ENCODE results near the gene CMTM1.

Gene CMTM1

DNA sequence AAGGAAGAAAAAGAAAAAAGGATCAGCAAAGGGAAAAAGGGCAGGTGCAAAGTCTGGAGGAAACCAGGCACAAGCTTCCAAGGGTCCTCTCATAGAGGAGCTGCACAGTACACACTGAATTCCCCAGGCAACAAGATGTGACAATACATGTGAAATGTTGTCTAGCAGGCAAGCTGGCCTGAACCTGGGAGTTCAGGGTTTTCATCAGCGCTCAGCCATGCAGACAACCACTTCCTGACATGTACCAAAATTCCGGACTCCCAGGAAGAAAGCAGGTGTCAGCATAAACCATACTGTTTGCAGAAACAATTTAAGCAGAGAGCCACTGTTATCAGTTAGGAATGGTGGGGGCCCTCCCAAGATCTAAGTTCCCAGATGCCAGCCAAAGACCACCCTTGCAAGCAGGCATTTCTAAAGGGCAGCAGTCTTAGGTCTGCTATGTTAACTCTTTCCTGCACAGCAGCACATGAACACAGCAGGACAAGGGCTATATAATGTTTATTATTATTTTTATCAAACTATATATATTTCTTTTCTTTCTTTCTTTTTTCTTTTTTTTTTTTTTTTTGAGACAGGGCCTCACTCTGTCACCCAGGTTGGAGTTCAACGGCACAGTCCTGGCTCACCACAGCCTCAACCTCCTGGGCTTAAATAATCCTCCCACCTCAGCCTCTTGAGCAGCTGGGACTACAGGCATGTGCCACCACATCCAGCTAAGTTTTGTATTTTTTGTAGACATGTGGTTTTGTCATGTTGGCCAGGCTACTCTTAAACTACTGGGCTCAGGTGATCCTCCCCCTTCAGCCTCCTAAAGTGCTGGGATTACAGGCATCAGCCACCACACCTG lies 26.4 kb upstream of the CMTM1 start:
- DNase-seq = no peak

DNA sequence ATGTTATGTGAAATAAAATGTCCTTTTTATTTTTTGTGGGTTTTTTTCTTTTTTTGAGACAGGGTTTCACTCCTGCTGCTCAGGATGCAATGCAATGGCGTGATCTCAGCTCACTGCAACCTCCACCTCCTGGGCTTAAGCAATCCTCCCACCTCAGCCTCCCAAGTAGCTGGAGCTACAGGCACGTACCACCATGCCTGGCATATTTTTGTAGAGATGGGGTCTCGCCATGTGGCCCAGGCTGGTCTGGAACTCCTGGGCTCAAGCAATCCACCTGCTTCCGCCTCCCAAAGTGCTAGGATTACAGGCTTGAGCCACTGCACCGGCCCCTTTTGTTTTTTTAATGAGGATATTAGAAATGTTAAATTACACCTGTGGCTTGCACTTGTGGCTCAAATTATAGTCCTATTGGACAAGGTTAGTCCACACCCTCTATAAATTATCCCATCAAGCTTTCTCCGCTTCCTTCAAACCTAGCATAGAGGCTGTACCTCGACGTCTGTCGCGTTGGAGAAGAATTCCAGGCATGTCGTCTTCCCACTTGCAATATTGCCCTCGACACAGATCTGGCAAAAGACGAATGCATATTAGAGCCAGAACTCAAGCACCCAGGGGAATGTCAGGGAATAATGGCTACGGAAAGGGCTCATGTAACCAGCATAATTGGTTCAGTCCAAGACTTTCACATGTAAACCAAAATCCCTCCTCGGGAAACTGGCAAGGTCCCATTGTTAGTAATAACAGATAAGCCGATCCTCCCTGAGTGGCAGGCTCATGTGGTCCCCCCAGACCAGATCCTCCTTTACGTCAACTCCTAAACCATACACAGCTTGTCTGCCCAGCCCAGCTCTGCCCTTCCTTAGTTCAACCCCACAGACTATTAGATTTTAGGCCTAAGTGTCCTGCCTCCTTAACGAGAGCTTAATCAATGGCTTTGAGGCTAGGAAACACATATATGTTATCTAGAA lies 24.6 kb upstream of the CMTM1 start:
- no peak for DNase-seq

DNA sequence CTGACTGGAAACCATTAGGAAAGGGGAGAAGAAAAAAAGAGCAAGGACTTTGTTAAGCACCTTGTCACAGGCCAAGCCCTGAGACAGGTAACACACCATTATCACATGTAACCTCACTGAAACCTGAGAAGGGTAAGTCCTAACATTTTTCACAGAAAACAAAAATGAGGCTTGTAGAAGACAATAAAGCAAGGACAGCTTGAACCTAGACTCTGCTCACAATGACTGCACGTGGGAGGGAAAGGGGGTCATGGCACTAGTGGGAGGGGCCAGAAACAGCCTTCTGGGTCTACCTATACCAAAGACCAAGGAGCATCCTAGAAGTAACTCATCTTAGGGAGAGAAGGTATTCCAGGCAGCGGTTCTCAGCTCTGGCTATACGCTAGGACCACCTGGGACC lies 23.8 kb upstream of the CMTM1 start:
- DNase-seq = no peak

DNA sequence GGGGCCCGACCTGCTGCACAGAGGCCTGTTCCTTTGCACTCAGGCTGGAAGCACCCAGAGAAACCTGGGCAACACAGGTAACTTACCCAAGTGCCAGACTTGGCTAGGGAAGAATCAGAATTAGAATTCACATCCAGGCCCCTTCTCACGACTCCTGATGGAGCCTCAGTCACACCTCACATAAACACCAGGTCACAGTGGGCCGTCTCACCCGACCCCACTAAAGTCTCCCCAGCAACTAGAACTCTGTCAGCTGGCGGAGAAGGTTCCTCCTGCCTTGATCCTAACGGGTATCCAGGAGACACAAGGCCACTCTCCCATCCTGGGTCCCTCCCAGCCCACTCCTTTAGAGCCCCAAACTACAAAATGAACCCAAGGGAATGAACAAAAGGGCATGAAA lies 22.7 kb upstream of the CMTM1 start:
- DNase-seq = no peak

DNA sequence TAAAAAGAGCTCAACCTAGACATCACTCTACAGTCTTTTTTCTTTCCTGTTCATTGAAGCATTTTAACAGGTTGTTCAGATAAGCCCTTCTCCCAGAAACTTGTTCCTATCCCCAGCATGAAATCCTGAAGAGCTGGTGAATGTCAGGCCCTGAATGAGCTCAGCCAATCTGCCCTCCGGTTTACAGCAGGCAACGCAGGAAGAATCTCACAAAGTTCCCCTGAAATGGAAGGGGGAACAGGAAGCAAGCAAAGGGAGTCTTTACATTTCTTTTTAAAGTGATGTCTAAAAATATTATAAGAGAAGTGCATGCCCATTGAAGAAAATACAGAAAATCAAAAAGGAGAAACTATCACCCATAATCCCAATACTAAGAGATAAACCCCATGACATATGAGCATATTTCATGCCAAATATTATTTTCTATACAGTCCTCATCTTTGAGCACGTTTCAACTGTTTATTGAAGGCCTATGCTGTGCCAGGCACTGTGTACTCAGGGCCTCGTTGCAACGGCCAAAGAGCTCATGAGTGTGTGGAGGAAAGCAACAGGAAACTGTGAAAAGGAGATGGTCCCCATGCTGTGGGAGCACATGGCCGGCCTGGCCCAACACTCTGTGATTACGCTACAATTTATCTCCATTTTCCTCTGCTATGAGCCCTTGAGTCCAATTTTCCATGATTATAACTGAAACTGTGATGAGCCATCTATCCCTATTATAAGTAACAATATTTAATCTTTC lies 22.1 kb upstream of the CMTM1 start:
- no peak for DNase-seq

DNA sequence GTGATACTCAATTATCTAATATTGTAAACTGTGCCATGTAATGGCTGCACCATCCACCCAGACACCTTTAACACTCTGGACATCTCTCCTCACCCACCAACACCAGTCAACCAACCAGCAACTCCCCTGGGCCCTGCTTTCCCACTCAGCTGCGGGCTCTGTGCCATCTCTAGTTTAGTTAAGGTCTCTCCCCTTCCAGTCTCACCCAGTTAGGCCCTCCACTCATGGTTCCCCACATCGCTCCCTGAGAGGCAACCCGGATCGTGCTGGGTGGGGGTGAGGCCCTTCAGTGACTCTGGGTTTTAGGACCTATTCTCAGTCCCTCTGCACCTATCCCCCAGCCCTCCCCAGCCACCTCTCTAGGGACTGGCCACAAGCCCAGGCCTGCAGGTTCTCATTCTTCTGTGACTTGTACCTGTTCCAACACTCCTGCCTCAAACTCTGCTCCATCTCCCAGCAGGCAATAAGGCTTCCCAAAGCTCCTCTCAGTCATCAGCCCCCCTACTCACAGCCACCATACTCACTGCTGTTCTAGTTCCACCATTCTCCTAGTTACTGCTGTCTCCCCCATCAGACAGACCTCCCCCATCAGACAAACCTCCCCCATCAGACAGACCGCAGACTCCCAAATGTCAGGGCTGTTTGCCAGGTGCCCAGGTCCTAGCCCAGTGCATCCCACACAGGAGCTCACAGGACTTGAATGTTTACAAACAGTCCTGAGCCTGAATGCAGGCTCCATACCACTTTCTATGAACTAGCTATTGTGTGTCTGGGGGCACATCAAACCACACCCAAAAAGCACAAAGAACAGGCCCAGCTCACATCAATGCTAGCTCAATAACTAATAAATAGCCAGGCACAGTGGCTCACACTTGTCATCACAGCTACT lies 18.9 kb upstream of the CMTM1 start:
- DNase-seq = no peak

DNA sequence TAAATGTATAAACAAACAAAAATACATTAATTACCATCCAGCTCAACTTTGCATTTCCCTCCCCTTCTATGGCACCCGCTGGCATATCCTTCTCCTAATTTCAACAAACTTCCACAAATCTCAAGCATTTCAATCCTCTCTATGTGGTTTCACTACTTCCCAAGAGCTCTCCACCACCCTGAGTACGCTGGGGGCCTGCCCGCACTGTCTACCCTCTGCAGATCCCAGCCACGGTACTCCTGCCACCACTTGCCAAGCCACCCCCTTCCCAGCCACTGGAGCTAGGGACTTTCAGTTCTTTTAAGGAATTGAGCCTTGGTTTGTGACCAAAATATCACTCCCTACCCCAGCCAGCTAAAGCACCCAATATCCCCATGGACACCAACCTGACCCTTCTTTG lies 18.2 kb upstream of the CMTM1 start:
- no peak for DNase-seq

DNA sequence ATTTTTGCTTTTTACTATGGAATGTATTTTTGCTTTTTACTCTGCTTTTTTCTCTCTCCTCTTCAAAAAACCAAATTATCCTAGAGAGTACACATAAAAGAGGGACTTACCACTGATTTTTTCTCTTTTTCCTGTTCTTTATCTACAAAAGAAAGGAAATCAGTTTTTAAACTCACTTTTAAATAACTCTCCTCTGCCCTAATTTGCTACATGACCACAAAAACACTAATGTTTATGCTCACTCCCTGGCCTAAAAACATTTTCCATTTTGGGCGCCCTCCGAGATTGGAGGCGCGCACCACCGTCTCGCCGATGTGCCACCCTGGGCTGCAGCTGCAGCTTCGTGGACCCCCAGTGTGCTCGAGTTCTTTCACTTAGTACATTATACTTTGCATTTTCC lies 17.4 kb upstream of the CMTM1 start:
- no peak for DNase-seq

DNA sequence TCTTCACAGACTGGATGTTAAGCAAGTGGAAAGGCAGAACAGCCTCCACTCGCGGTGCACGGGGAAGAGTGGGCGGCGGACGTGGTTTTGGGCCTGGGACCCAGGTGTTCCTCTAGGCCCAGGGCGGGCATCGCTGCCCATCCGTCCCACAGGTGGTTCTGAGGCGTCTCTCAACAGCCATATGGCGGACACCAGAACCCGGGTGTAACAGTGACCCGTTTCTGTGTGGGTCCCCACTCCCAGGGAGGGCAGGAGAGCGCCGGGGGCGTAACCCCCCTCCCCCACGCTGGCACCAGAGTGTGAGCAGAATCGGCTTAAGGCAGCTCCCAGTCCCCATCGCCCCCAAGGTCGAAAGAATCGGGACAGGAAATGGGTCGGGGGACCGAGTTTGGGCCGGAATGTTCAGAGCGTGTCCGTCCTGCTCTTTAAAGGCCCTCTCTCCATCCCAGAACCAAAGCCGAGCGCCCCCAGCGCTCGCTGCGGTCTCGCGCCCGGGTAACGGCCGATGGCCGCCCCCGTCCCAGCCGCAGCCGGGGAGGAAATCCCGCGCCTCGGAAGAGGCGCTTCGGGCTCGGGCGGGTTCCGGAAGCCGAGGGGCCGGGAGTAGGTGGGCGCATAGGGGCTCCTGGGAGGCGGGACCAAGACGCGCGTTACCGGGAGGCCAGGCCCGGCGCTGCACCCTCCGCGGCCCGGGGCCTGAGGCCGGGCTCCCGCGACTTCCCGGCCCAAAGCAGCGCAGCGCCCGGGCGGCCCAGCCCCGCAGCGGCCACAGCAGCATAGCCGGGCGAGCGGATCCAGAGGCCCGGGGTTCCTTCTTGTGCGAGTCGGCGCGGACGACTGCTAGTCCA lies 16.7 kb upstream of the CMTM1 start, which contains the start of gene TK2:
TK2 (minus strand) TSS at position 839 of the 848 bp plus-strand sequence; CDS start at position 778, 61 bp downstream.
- DNase-seq = peak; percentile 68

DNA sequence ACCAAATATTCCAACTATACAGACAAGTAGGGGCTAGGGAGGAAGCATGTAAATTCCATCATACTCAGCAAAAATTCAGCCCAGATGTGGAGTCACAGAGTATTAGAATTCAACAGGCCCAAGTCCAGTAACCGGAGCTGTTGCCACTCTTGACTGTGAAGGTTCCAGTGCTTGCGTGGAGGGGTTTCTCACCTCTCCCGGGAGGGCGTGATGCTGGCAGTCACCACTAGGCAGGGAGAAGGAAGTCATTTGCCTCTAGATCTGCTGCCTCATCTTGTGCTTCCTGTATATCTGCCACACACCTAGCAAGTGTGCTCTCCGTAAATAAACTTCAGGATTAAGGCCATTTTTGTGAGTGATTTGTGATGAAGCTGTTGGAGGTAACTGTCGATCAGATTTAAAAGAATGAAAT lies 14.9 kb upstream of the CMTM1 start:
- DNase-seq = peak; percentile 46

DNA sequence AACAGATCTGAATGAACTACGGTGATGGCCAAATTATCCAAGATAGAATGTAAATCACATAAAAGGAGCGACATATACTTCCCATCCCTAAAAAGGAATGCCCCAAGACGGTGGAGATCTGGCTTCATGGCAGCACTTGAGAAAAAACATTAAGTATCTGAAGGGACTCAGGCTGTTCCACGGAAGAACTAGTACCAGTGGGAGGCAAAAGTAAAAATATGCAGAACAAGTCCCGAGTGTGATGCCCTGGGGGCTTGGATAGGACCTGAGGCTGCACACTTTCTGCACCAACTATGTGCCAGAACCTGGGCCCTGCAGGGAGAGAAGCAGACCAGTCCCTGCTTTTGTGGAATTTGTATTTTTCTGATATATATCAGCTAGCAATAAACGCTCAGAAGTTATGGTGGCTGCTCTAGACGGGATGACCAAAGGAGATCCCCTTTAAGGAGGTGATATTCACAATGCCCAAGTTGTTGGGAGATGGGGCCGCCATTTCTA lies 14.4 kb upstream of the CMTM1 start:
- DNase-seq = peak; percentile 19

DNA sequence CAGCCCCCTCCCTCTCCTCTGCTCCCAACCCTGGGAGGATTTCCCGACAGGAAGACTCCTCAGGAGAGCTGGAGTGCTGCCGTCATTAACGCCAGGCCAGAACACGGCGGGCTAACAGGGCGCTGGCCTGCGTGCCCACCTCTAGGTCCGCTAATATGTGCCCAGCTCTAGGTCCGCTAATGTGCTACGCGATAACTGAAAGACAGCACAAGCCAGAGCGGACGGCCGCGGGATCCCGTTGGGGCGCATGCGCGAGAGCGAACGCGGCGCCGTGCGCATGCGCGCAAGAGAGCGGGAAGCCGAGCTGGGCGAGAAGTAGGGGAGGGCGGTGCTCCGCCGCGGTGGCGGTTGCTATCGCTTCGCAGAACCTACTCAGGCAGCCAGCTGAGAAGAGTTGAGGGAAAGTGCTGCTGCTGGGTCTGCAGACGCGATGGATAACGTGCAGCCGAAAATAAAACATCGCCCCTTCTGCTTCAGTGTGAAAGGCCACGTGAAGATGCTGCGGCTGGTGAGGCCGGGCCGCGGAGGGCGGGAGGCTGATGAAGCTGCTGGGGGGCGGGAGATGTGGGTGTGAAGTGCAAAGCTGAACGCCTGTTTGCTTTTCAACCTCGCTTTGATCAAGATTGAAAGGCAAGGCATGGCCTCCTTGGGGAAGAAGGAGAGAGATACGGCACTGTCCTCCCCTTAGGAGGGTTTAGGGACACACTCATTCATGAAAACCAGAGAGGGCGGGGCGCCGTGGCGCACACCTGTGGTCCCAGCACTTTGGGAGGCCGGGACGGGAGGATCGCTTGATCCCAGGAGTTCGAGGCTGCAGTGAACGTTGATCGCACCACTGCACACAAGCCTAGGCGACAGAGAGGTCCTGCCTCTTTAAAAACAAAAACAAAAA lies 13.7 kb upstream of the CMTM1 start, which contains the start of gene CKLF:
CKLF (plus strand) TSS at position 291 of the 892 bp plus-strand sequence; CDS start at position 431, 140 bp downstream.
- peak; percentile 86 for DNase-seq

DNA sequence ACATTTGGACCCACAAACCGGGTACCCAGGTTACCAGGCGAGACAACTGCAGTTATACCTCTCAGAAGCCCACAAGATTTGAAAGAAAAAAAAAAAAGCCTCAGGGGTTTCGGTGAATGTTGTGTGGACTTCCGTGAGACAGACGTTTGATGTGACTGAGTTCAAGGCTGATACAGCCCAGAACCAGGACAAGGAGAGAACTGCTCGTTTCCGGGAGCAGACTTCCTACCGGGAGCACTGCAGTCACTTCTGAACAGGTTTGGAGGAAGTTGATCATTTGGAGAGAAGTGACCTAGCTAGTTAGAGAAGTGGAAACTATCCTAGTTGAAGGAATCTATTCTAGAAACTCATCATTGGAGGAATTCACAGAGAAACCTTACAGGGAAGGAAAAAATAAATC lies 13.0 kb upstream of the CMTM1 start:
- no peak for DNase-seq

DNA sequence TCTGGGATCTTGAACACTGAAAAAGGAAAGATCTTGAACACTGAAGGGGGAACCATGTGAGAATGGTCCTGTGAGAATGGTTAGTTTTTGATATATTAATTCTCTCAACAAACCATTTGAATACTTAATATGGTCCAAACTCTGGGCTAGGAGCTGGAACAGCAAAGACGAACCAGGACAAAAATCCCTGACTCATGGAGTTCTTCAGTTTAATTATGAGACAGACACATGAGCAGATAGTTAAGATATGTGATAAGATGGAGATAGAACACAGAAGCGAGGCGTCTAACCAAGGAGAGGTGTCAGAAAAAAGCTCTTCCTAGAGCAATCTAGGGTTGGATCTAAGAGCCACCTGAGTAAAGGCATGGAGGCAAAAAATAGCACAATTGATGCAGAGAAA lies 12.2 kb upstream of the CMTM1 start:
- no peak for DNase-seq

DNA sequence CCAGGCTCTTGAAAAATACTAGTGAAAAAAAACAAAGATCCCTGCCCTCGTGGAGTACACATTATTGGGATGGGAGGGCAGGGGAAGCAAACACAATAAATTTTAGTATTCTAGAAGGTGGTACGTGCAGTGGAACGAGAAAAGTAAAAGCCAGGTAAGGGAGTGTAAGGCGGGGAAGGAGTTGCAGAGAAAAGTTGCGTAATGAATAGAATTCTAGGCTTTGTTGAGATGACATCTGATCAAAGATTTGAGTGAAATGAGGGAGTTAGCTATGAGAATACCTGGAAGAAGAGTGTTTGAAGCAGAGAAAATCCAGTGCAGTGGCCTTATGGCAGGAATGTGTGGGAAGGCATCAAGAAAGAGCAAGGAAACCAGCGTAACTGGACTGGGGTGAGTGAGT lies 11.7 kb upstream of the CMTM1 start:
- DNase-seq = no peak

DNA sequence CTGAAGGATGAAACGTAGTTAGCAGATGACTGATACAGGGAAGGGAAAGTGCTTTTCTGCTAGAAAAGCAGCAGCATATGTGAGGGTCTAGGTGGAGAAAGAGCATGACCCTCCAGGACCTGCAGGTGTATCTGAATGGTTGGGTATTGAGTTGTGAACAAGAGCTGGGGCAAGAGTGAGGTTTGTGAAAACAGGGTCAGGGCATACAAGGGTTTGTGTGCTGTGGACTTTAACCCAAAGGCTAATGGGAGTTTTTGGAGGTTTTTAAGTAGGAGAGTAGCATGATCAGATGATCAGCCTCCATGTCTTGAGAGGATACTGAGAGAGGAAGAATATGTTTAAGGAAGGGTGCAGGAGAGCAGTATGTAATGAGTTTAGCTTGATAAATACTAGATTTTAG lies 6.1 kb upstream of the CMTM1 start:
- DNase-seq = no peak

DNA sequence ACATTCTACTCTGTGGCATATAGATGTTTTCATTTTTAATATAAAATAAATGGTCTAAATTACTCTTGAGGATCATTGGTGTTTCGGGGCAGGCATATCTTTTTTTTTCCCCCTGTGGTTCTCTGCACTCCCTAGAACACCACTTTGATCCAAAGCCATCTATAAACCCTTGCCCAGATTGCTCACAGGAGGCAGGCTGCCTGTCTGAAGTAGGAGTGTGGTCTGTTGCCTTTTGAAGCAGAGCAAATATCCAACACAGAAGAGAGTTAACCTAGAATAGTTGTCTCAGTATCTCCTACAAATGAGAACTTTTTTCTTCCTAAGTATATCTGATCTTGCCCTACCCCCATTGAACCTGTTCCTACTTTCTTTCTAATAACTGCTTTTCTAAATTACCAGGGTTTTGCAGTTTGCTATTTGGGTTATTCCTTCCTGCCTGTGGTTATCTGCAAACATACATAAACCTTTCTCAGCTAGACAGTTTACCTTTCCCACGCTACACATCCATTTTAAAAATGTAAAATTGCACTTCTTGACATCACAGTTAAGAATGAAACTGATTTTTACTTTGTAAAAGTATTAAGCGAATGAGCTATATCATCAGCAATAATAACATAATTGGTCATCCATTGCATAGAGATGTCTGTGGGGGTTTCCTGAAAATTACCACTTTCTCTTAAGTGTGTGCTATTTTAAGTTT lies 4.7 kb upstream of the CMTM1 start:
- no peak for DNase-seq

DNA sequence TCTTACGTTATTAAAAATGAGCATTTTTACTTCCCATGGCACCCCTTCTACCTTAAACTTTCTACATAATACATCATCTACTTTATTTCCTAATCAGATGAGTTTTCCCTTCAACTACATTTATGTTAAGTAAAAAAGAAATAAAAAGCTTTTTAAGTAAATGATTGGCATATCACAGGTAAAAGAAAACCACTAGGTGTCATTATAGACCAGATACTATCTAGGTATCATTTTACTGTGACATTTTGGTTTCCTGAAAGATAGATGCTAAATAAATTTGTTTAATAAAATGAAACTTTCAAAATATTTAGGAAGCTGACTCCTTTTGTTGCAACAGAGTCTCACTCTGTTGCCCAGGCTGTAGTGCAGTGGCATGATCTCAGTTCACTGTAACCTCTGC lies 3.8 kb upstream of the CMTM1 start:
- no peak for DNase-seq

DNA sequence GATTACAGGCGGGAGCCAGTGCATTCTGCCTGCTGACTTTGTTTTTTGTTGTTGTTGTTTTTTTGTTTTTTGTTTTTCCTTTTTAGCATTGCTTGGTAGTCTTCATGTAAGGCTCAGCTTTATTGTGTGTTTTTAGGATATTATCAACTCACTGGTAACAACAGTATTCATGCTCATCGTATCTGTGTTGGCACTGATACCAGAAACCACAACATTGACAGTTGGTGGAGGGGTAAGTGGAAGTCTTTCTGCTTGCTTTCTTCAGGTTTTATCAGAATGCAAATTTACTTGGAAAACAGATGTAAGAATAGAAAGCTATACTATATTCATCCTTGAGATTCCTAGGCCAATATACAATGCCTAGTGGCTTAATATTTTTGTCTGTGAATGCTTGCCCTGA lies 3.3 kb upstream of the CMTM1 start:
- DNase-seq = no peak

Measured in stimulated activated CD4-positive, alpha-beta T cell treated with anti-CD3 and anti-CD28 coated beads, Interleukin-12 subunit alpha, Interleukin-12 subunit beta, amount 100 ng/mL, for 4 hours (primary cell).